Sigmoid colon (tissue), 4 donors: Measurements from ENCODE around the gene ZNF511.

Experiments
- POLR2A ChIP-seq, 2 donors: fragments of 450-650 bp; IDR thresholded peaks; one replicate each; pipeline ENCODE4 v1.6.1; 2016; ENCODE audit warnings: antibody characterized with exemption in 2 of 2, mild to moderate bottlenecking in 2 of 2, moderate library complexity in 2 of 2
- POLR2AphosphoS5 ChIP-seq, 4 donors: sonication (generic); formaldehyde crosslinking; IDR thresholded peaks; one replicate each; pipeline ENCODE4 v1.6.1; 2017; ENCODE audit warnings: antibody characterized with exemption in 4 of 4
- TF ChIP-seq, protein P1 (sequence below), 4 experiments: fragments of 450-650 bp in 3 of 4; fragments of 200-600 bp in 1 of 4; IDR thresholded peaks; one replicate each; pipeline ENCODE4 v1.5.1; 2016 to 2019; ENCODE audit warnings: antibody characterized with exemption in 4 of 4, mild to moderate bottlenecking in 3 of 4, moderate library complexity in 2 of 4

DNA sequence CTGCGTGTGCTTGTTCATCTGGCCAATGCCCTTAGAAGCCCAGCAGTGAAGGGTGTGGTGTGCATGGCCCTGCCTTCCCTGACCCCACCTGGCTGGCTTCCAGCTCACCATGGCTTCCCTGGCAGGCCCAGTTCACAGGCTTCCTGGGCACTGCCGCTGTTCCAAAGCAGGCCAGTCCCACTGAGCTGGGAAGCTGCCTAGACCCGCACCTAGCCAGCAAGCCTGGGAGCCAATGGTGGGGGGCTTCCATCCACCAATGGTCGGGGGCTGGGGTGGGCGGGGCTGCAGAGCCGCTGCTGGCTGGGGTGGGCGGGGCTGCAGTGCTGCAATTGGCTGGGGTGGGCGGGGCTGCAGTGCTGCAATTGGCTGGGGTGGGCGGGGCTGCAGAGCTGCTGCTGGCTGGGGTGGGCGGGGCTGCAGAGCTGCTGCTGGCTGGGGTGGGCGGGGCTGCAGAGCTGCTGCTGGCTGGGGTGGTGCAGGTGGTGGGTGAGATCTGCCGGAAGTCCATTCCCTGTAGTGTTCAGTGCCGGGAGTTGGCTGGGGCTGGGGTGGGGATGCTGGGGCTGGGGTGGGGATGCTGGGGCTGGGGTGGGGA is 15.6 kb downstream of the ZNF511 start:
- TF ChIP-seq POLR2AphosphoS5 (IDR thresholded peaks at IDR 0.05): no peak
- TF ChIP-seq, protein P1, sequence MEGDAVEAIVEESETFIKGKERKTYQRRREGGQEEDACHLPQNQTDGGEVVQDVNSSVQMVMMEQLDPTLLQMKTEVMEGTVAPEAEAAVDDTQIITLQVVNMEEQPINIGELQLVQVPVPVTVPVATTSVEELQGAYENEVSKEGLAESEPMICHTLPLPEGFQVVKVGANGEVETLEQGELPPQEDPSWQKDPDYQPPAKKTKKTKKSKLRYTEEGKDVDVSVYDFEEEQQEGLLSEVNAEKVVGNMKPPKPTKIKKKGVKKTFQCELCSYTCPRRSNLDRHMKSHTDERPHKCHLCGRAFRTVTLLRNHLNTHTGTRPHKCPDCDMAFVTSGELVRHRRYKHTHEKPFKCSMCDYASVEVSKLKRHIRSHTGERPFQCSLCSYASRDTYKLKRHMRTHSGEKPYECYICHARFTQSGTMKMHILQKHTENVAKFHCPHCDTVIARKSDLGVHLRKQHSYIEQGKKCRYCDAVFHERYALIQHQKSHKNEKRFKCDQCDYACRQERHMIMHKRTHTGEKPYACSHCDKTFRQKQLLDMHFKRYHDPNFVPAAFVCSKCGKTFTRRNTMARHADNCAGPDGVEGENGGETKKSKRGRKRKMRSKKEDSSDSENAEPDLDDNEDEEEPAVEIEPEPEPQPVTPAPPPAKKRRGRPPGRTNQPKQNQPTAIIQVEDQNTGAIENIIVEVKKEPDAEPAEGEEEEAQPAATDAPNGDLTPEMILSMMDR (IDR thresholded peaks at IDR 0.05): no peak
- TF ChIP-seq POLR2A (IDR thresholded peaks at IDR 0.05): no peak
